ENCODE results near the gene XYLT1.

The XYLT1 gene, protein sequence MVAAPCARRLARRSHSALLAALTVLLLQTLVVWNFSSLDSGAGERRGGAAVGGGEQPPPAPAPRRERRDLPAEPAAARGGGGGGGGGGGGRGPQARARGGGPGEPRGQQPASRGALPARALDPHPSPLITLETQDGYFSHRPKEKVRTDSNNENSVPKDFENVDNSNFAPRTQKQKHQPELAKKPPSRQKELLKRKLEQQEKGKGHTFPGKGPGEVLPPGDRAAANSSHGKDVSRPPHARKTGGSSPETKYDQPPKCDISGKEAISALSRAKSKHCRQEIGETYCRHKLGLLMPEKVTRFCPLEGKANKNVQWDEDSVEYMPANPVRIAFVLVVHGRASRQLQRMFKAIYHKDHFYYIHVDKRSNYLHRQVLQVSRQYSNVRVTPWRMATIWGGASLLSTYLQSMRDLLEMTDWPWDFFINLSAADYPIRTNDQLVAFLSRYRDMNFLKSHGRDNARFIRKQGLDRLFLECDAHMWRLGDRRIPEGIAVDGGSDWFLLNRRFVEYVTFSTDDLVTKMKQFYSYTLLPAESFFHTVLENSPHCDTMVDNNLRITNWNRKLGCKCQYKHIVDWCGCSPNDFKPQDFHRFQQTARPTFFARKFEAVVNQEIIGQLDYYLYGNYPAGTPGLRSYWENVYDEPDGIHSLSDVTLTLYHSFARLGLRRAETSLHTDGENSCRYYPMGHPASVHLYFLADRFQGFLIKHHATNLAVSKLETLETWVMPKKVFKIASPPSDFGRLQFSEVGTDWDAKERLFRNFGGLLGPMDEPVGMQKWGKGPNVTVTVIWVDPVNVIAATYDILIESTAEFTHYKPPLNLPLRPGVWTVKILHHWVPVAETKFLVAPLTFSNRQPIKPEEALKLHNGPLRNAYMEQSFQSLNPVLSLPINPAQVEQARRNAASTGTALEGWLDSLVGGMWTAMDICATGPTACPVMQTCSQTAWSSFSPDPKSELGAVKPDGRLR

DNA sequence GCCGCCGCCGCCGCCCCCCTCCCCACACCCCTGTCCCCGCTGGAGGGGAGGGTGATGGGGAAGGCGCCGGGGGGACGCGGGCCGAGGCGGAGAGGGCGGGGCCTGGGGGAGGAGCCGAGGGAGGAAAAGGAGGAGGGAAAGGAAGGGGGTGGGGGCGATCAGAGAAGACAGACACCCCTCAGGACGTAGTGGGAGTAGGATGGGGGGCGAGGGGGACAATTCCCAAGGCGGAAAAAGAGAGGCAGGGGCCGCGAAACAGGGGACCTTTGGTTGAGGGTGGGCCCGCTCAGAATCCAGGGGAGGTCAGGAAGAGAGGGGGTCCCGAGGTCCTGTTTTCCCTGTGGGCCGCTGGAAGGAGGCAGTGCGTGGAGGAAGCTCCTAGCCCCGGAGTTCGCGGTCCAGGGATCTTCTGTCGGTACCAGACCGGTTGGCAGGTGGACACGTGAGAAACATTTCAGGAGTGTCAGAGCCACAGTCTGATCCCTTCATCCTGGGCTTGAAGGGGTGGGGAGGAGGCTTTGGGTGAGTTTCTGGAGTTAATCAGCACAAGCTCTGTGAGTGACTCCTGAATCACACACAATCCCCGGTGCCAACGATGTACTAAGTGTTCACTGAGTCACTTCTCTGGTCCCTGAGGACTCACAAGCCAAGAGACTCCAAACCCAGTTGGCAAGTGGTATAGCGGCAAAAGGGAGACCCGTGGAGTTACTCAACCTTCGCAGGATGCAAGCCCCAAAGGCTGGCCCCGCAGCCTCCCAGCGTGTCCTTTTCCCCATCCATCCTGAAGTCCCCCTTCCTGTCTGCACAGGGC lies at the start of gene XYLT1:
TSS of gene XYLT1 (minus strand) at position 53 of the 811 bp plus-strand sequence. CDS start 164 bp downstream, outside the sequence.
- no peak for TF ChIP-seq NFIC (IDR thresholded peaks at IDR 0.05)
- no peak for TF ChIP-seq EP300 (IDR thresholded peaks at IDR 0.05; ENCODE audit: borderline replicate concordance)
- TF ChIP-seq TCF12 (IDR thresholded peaks at IDR 0.05; ENCODE audit: low read depth) = no peak
- no peak for TF ChIP-seq EGR1 (IDR thresholded peaks at IDR 0.05)
- no peak for TF ChIP-seq FOXM1 (IDR thresholded peaks at IDR 0.05; ENCODE audit: borderline replicate concordance, low read depth)
- TF ChIP-seq, protein P1, sequence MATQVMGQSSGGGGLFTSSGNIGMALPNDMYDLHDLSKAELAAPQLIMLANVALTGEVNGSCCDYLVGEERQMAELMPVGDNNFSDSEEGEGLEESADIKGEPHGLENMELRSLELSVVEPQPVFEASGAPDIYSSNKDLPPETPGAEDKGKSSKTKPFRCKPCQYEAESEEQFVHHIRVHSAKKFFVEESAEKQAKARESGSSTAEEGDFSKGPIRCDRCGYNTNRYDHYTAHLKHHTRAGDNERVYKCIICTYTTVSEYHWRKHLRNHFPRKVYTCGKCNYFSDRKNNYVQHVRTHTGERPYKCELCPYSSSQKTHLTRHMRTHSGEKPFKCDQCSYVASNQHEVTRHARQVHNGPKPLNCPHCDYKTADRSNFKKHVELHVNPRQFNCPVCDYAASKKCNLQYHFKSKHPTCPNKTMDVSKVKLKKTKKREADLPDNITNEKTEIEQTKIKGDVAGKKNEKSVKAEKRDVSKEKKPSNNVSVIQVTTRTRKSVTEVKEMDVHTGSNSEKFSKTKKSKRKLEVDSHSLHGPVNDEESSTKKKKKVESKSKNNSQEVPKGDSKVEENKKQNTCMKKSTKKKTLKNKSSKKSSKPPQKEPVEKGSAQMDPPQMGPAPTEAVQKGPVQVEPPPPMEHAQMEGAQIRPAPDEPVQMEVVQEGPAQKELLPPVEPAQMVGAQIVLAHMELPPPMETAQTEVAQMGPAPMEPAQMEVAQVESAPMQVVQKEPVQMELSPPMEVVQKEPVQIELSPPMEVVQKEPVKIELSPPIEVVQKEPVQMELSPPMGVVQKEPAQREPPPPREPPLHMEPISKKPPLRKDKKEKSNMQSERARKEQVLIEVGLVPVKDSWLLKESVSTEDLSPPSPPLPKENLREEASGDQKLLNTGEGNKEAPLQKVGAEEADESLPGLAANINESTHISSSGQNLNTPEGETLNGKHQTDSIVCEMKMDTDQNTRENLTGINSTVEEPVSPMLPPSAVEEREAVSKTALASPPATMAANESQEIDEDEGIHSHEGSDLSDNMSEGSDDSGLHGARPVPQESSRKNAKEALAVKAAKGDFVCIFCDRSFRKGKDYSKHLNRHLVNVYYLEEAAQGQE (IDR thresholded peaks at IDR 0.05; ENCODE audit: low read depth) = no peak

DNA sequence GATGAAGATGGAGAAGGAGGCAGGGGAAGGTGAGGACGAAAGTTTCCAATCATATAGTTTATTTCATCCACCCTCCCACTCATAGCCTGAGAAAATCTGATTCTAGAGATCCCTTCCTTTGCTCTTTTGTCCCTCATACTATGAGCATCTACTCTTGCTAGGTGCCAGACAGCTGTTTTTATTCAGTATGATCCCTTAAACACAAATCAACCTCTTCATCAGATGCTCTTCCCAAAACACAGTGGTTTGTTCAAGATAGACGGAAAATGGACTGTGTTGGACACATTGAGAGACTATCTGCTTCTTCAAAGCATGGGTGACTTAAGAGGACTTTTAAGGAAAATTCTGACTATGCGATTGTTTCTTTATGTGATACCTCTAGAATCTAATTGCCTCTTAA lies 49.4 kb upstream of the XYLT1 start:
- TF ChIP-seq TEAD4 (IDR thresholded peaks at IDR 0.05) = no peak
- no peak for TF ChIP-seq EGR1 (IDR thresholded peaks at IDR 0.05)
- no peak for TF ChIP-seq FOXM1 (IDR thresholded peaks at IDR 0.05; ENCODE audit: borderline replicate concordance, low read depth)
- no peak for TF ChIP-seq YY1 (IDR thresholded peaks at IDR 0.05; ENCODE audit: low read depth)
- no peak for TF ChIP-seq TAF1 (IDR thresholded peaks at IDR 0.05; ENCODE audit: low read depth)
- no peak for TF ChIP-seq NFIC (IDR thresholded peaks at IDR 0.05)
- no peak for TF ChIP-seq CEBPB (IDR thresholded peaks at IDR 0.05)
- TF ChIP-seq, protein P2, sequence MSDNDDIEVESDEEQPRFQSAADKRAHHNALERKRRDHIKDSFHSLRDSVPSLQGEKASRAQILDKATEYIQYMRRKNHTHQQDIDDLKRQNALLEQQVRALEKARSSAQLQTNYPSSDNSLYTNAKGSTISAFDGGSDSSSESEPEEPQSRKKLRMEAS (IDR thresholded peaks at IDR 0.05) = no peak
- TF ChIP-seq, protein P3, sequence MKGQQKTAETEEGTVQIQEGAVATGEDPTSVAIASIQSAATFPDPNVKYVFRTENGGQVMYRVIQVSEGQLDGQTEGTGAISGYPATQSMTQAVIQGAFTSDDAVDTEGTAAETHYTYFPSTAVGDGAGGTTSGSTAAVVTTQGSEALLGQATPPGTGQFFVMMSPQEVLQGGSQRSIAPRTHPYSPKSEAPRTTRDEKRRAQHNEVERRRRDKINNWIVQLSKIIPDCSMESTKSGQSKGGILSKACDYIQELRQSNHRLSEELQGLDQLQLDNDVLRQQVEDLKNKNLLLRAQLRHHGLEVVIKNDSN (IDR thresholded peaks at IDR 0.05) = no peak
- TF ChIP-seq TCF12 (IDR thresholded peaks at IDR 0.05; ENCODE audit: low read depth) = no peak
- TF ChIP-seq EP300 (IDR thresholded peaks at IDR 0.05; ENCODE audit: borderline replicate concordance) = no peak
- TF ChIP-seq ZBTB7A (IDR thresholded peaks at IDR 0.05; ENCODE audit: low read depth) = no peak
- TF ChIP-seq, protein P1 (IDR thresholded peaks at IDR 0.05; ENCODE audit: low read depth) = no peak
- no peak for TF ChIP-seq CREB1 (IDR thresholded peaks at IDR 0.05; ENCODE audit: low read depth)
- no peak for TF ChIP-seq RAD21 (IDR thresholded peaks at IDR 0.05; ENCODE audit: low read depth)

DNA sequence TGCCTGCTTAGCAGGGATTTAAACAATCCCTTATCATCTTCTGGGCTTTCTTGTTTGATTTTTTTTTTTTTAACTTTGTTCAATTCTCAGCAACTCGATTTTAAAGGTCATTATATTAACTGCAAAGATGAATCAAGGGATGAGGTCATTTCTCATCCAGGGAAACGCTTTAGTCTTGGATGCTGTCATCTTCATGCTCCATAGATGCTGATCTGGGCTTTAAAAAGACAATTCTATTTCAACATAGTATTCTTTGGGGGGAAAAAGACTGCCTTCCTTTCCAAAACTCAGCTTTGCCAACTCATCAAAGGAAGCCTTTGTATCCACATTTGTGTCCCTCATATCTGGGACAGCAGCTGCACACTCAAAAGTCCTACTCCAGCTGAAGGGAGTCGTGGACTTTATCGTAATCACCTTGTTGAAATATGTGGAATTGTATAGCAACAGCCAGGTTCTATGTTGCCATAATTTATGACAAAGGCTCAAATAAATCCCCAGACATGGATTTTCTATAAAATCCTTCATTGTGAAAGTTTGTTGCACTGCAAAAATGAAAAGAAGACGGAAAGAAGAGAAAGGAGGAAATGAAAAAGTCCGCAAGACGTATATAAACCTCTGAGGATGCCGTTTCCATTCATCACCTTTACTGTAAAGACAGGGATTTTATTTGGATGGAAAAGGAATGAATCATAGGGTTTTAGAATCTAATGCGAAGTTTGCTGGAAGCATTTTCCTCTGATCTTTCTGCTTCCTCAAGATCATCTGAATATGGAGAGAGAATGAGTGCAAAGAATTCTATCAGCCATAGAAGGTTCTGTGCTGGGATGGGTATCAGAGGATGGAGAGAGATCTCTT lies 48.6 kb upstream of the XYLT1 start:
- no peak for TF ChIP-seq EGR1 (IDR thresholded peaks at IDR 0.05)
- TF ChIP-seq YY1 (IDR thresholded peaks at IDR 0.05; ENCODE audit: low read depth) = no peak
- TF ChIP-seq, protein P1 (IDR thresholded peaks at IDR 0.05; ENCODE audit: low read depth) = no peak
- no peak for TF ChIP-seq ZBTB7A (IDR thresholded peaks at IDR 0.05; ENCODE audit: low read depth)
- TF ChIP-seq TCF12 (IDR thresholded peaks at IDR 0.05; ENCODE audit: low read depth) = no peak
- TF ChIP-seq CREB1 (IDR thresholded peaks at IDR 0.05; ENCODE audit: low read depth) = no peak
- TF ChIP-seq, protein P3 (IDR thresholded peaks at IDR 0.05) = no peak
- TF ChIP-seq NFIC (IDR thresholded peaks at IDR 0.05) = no peak

All from Ishikawa (cell line).